ENCODE measurements around the gene SPP1. TPM values are rescaled to one million over a fixed set of nuclear protein-coding genes. Genes with fewer than 3 reads are reported as not detected.

Gene SPP1
- total RNA-seq, 1 donor from 2014 or later: 1.1 TPM

DNA sequence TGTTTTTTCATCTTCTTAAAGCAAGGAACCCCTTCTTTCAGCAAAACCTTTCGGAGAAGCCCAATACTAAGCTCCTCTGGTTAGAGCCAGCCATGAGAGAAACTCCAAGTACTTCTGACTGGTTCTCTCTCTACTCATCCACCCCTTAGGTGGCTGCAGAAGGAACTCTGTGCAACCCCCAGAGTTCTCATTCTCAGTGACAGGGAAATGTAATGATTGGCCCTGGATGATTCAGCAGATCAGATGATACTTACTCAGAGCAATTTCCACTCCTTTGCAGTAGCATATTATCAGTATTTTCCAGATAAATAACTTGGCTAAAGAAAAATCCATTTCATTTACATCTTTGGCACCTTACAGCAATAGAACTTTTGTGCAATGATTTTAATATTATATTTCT is 3.2 kb downstream of the SPP1 start:
- DNase-seq: no peak
- Mint-ChIP-seq H3K4me1 (ENCODE audit: low read depth, unreplicated experiment) (peaks cover 5% of the 10 kb centered on the region), H3K4me3 (ENCODE audit: unreplicated experiment) (no peak overlapping the region), H3K27ac (ENCODE audit: unreplicated experiment) (no peak overlapping the region), H3K9me3 (ENCODE audit: unreplicated experiment) (no peaks in the 10 kb centered on the region), H3K36me3 (ENCODE audit: unreplicated experiment) (no peaks in the 10 kb centered on the region), H3K27me3 (ENCODE audit: unreplicated experiment) (no peaks in the 10 kb centered on the region)
- TF ChIP-seq, protein P1, sequence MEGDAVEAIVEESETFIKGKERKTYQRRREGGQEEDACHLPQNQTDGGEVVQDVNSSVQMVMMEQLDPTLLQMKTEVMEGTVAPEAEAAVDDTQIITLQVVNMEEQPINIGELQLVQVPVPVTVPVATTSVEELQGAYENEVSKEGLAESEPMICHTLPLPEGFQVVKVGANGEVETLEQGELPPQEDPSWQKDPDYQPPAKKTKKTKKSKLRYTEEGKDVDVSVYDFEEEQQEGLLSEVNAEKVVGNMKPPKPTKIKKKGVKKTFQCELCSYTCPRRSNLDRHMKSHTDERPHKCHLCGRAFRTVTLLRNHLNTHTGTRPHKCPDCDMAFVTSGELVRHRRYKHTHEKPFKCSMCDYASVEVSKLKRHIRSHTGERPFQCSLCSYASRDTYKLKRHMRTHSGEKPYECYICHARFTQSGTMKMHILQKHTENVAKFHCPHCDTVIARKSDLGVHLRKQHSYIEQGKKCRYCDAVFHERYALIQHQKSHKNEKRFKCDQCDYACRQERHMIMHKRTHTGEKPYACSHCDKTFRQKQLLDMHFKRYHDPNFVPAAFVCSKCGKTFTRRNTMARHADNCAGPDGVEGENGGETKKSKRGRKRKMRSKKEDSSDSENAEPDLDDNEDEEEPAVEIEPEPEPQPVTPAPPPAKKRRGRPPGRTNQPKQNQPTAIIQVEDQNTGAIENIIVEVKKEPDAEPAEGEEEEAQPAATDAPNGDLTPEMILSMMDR (IDR thresholded peaks at IDR 0.05; ENCODE audit: partially characterized antibody, unreplicated experiment): no peak

DNA sequence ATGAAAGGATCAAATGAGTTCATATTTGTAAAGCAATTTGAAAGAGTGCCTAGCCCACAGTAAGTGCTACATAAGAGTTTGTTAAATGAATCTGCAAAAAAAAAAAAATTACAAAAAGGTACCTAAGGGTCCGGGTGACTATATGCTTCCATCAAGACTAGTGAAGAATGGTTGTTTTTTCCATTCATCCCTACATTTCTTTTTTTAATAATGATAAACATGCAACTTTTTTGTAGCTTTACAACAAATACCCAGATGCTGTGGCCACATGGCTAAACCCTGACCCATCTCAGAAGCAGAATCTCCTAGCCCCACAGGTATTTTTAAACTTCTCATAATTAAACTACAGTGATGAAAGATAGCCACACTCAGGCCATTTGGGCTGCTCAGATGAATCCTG is 4.3 kb downstream of the SPP1 start:
- Mint-ChIP-seq H3K36me3 (ENCODE audit: unreplicated experiment) (no peaks in the 10 kb centered on the region), H3K27ac (ENCODE audit: unreplicated experiment) (no peak overlapping the region), H3K9me3 (ENCODE audit: unreplicated experiment) (no peaks in the 10 kb centered on the region), H3K4me1 (ENCODE audit: low read depth, unreplicated experiment) (peaks cover 5% of the 10 kb centered on the region), H3K27me3 (ENCODE audit: unreplicated experiment) (no peaks in the 10 kb centered on the region), H3K4me3 (ENCODE audit: unreplicated experiment) (no peak overlapping the region)
- DNase-seq: no peak
- TF ChIP-seq, protein P1 (IDR thresholded peaks at IDR 0.05; ENCODE audit: partially characterized antibody, unreplicated experiment): no peak

DNA sequence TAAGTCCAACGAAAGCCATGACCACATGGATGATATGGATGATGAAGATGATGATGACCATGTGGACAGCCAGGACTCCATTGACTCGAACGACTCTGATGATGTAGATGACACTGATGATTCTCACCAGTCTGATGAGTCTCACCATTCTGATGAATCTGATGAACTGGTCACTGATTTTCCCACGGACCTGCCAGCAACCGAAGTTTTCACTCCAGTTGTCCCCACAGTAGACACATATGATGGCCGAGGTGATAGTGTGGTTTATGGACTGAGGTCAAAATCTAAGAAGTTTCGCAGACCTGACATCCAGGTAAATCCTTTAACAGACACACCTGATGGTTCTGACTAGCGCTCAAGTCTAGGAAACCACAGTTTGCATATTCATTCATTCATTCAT is 6.0 kb downstream of the SPP1 start:
- Mint-ChIP-seq H3K27ac (ENCODE audit: unreplicated experiment) (no peak overlapping the region), H3K4me3 (ENCODE audit: unreplicated experiment) (no peak overlapping the region), H3K4me1 (ENCODE audit: low read depth, unreplicated experiment) (no peaks in the 10 kb centered on the region), H3K27me3 (ENCODE audit: unreplicated experiment) (no peaks in the 10 kb centered on the region), H3K36me3 (ENCODE audit: unreplicated experiment) (no peaks in the 10 kb centered on the region), H3K9me3 (ENCODE audit: unreplicated experiment) (no peaks in the 10 kb centered on the region)
- TF ChIP-seq, protein P1 (IDR thresholded peaks at IDR 0.05; ENCODE audit: partially characterized antibody, unreplicated experiment): no peak
- DNase-seq: no peak

DNA sequence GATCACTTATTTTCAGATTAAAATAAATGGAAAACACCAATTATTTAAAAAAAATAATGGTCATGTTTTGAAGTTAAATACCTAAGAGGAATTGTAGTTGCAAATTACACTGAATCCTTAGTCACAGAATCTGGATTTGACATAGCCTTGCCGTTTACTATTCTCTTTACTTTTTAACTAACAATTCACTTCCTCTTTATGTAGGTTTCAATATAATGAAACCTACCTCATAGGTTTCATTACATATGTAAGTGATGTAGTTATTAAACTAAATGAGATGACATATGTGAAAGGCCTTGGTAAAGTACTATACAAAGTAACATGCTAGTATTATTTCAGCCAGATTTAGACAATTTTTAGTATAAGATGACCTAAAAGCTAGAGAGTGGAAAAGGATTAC is 6.5 kb downstream of the SPP1 start:
- Mint-ChIP-seq H3K36me3 (ENCODE audit: unreplicated experiment) (no peaks in the 10 kb centered on the region), H3K27ac (ENCODE audit: unreplicated experiment) (no peak overlapping the region), H3K4me3 (ENCODE audit: unreplicated experiment) (no peak overlapping the region), H3K4me1 (ENCODE audit: low read depth, unreplicated experiment) (no peaks in the 10 kb centered on the region), H3K27me3 (ENCODE audit: unreplicated experiment) (no peaks in the 10 kb centered on the region), H3K9me3 (ENCODE audit: unreplicated experiment) (no peaks in the 10 kb centered on the region)
- TF ChIP-seq, protein P1 (IDR thresholded peaks at IDR 0.05; ENCODE audit: partially characterized antibody, unreplicated experiment): no peak
- no peak for DNase-seq

DNA sequence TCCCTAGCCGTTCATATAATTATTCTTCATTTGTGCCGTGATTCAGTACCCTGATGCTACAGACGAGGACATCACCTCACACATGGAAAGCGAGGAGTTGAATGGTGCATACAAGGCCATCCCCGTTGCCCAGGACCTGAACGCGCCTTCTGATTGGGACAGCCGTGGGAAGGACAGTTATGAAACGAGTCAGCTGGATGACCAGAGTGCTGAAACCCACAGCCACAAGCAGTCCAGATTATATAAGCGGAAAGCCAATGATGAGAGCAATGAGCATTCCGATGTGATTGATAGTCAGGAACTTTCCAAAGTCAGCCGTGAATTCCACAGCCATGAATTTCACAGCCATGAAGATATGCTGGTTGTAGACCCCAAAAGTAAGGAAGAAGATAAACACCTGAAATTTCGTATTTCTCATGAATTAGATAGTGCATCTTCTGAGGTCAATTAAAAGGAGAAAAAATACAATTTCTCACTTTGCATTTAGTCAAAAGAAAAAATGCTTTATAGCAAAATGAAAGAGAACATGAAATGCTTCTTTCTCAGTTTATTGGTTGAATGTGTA is 7.0 kb downstream of the SPP1 start:
- H3K36me3 Mint-ChIP-seq (ENCODE audit: unreplicated experiment): no peaks in the 10 kb centered on the region
- no peaks in the 10 kb centered on the region for H3K27me3 Mint-ChIP-seq (ENCODE audit: unreplicated experiment)
- DNase-seq: no peak
- no peak overlapping the region for H3K4me3 Mint-ChIP-seq (ENCODE audit: unreplicated experiment)
- no peaks in the 10 kb centered on the region for H3K4me1 Mint-ChIP-seq (ENCODE audit: low read depth, unreplicated experiment)
- H3K9me3 Mint-ChIP-seq (ENCODE audit: unreplicated experiment): no peaks in the 10 kb centered on the region
- no peak overlapping the region for H3K27ac Mint-ChIP-seq (ENCODE audit: unreplicated experiment)
- TF ChIP-seq, protein P1 (IDR thresholded peaks at IDR 0.05; ENCODE audit: partially characterized antibody, unreplicated experiment): no peak
